Activated naive CD8-positive, alpha-beta T cell treated with anti-CD3 and anti-CD28 coated beads, Interleukin-2, amount 50 U/mL, for 24 hours (primary cell): Measurements from ENCODE around the gene SLIT2.
A peak's percentile ranks its signal among the peaks of the same experiment; 100 is the strongest.

Source experiments
- ATAC-seq: fragments of 150-1000 bp; cut with Tn5 transposase; one replicate; pipeline ENCODE4 v1.10.0; 2021
- DNase-seq: peaks from one replicate; pipeline ENCODE4 v3.0.0; 2021
- H3K27ac Mint-ChIP-seq: one replicate; pipeline ENCODE4 v1.8.0; 2021; ENCODE audit warnings: mild to moderate bottlenecking, mixed read lengths
- H3K27me3 Mint-ChIP-seq: one replicate; pipeline ENCODE4 v1.8.0; 2021; ENCODE audit warnings: mixed read lengths
- H3K36me3 Mint-ChIP-seq: one replicate; pipeline ENCODE4 v1.8.0; 2021; ENCODE audit warnings: low read depth, mixed read lengths
- H3K4me1 Mint-ChIP-seq: one replicate; pipeline ENCODE4 v1.8.0; 2021; ENCODE audit warnings: mixed read lengths
- H3K4me3 Mint-ChIP-seq: one replicate; pipeline ENCODE4 v1.8.0; 2021; ENCODE audit warnings: mild to moderate bottlenecking, moderate library complexity, mixed read lengths
- H3K9me3 Mint-ChIP-seq: one replicate; pipeline ENCODE4 v1.8.0; 2021; ENCODE audit warnings: mixed read lengths

The SLIT2 gene

DNA sequence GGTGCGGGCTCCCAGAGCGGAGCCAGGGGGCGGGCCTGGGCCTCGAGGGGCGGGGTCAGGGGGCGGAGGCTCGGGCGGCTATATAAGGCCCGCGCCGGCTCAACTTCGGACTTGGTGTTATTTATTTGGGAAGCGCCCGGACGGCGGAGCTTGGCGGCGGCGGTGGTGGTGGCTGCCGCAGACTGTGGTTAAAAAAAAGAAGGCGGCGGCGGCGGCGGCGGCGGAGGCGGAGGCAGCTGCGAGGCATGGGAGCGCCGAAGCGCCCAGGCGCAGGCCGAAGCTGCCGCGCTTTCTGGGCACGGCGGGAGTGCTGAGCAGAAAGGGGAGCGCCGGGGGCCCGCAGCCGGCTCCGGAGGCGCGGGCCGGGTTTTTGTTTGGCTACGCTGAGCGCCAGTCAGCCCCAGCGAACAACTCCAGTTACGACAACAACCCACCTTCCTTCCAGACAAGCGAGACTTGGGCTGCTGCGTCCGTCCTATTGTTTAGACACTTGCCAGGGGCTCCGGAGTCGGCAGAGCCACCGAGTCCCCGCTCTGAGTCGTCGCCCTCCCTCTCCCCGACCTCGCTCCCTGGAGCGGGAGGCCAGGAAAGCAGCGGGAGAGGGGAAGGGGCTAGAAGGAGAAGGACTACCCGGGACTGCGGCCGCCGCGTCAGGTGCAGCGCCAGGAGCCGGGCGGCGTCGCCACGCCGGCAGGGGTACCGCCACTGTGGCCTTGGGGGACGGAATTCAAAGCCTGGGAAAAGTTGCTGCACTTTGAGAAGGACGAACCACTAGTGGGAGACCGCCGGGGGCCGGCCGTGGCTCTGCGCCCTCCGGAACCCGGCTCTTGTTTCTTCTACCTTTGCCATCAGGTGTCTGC, at the start of gene SLIT2:
Gene SLIT2 (plus strand): TSS at position 110 of the 860 bp plus-strand sequence. CDS start 1,911 bp downstream, outside the sequence.
- DNase-seq = peak; percentile 31
- H3K27me3 Mint-ChIP-seq = peaks cover 53% of the 10 kb centered on the region
- H3K4me3 Mint-ChIP-seq = peak within 1 kb of the TSS; percentile 46
- no peaks in the 10 kb centered on the region for H3K36me3 Mint-ChIP-seq
- H3K4me1 Mint-ChIP-seq = peaks cover 7% of the 10 kb centered on the region
- no peak within 1 kb of the TSS for H3K27ac Mint-ChIP-seq
- H3K9me3 Mint-ChIP-seq = no peaks in the 10 kb centered on the region
- peak; percentile 56 for ATAC-seq

- no peaks in the 10 kb centered on the region for H3K4me1 Mint-ChIP-seq
- H3K9me3 Mint-ChIP-seq = peaks cover 12% of the 10 kb centered on the region
- H3K27me3 Mint-ChIP-seq = no peaks in the 10 kb centered on the region
- ATAC-seq (no peak), DNase-seq (no peak)
- no peaks in the 10 kb centered on the region for H3K36me3 Mint-ChIP-seq
- no peak overlapping the region for H3K27ac Mint-ChIP-seq
- no peak overlapping the region for H3K4me3 Mint-ChIP-seq
These were observed 48.2 kb upstream of the SLIT2 start for GRCh38 chr4:20203508-20203907.

GRCh38 chr4:20217521-20217920, 34.2 kb upstream of the SLIT2 start:
- ATAC-seq (no peak), DNase-seq (no peak)
- Mint-ChIP-seq H3K36me3 (no peaks in the 10 kb centered on the region), H3K27me3 (no peaks in the 10 kb centered on the region), H3K9me3 (peaks cover 7% of the 10 kb centered on the region), H3K27ac (no peak overlapping the region), H3K4me1 (no peaks in the 10 kb centered on the region), H3K4me3 (no peak overlapping the region)

GRCh38 chr4:20217951-20218350, 33.8 kb upstream of the SLIT2 start:
- no peak for DNase-seq
- Mint-ChIP-seq H3K9me3 (peaks cover 8% of the 10 kb centered on the region), H3K27ac (no peak overlapping the region), H3K27me3 (no peaks in the 10 kb centered on the region), H3K4me3 (no peak overlapping the region), H3K4me1 (no peaks in the 10 kb centered on the region), H3K36me3 (no peaks in the 10 kb centered on the region)
- no peak for ATAC-seq

DNA sequence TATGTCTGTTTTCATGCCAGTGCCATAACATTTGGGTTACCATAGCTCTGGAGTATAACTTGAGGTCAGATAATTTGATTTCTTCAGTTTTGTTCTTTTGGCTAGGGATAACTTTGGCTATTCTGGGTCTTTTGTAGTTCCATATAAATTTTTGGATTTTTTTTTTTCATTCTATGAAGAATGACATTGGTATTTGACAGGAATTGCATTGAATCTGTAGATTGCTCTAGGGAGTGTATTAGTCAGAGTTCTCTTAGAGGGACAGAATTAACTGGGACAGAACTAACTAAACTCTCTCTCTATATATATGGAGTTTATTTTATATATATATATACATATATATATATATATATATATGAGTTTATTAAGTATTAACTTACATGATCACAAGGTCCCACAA, 32.2 kb upstream of the SLIT2 start:
- H3K36me3 Mint-ChIP-seq = no peaks in the 10 kb centered on the region
- H3K9me3 Mint-ChIP-seq = peaks cover 24% of the 10 kb centered on the region
- H3K4me1 Mint-ChIP-seq = no peaks in the 10 kb centered on the region
- no peak for DNase-seq
- ATAC-seq = no peak
- no peaks in the 10 kb centered on the region for H3K27me3 Mint-ChIP-seq
- H3K27ac Mint-ChIP-seq = no peak overlapping the region
- no peak overlapping the region for H3K4me3 Mint-ChIP-seq

- H3K27ac Mint-ChIP-seq = no peak overlapping the region
- H3K4me3 Mint-ChIP-seq = no peak overlapping the region
- H3K36me3 Mint-ChIP-seq = no peaks in the 10 kb centered on the region
- DNase-seq (no peak), ATAC-seq (no peak)
- no peaks in the 10 kb centered on the region for H3K4me1 Mint-ChIP-seq
- H3K27me3 Mint-ChIP-seq = no peaks in the 10 kb centered on the region
- H3K9me3 Mint-ChIP-seq = peaks cover 7% of the 10 kb centered on the region
These were observed 13.7 kb upstream of the SLIT2 start for GRCh38 chr4:20237894-20238537.

DNA sequence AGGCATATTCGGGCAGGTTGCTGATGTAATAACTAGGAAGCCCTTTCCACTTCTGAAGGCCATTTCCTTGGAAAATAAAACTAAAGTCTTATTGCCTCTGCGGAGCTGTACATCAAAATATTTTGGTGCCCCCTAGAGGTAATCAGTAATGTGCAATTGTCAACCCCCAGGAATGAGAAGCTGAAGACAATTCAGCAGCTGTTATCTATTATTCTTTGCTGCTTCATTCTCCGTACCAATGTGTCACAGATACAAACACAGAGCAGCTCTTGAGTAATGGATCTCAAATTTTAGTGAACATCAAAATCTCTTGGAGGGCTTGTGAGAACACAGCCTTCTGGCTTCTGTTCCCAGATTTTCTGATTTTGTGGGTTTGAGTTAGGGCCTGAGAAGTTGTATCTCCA, 3.5 kb upstream of the SLIT2 start:
- peaks cover 26% of the 10 kb centered on the region for H3K27me3 Mint-ChIP-seq
- no peaks in the 10 kb centered on the region for H3K36me3 Mint-ChIP-seq
- peaks cover 3% of the 10 kb centered on the region for H3K9me3 Mint-ChIP-seq
- DNase-seq (no peak), ATAC-seq (no peak)
- H3K4me3 Mint-ChIP-seq = no peak overlapping the region
- H3K4me1 Mint-ChIP-seq = peaks cover 5% of the 10 kb centered on the region
- H3K27ac Mint-ChIP-seq = no peak overlapping the region

- Mint-ChIP-seq H3K4me3 (no peak overlapping the region), H3K4me1 (peaks cover 7% of the 10 kb centered on the region), H3K27me3 (peaks cover 38% of the 10 kb centered on the region), H3K9me3 (no peaks in the 10 kb centered on the region), H3K36me3 (no peaks in the 10 kb centered on the region), H3K27ac (no peak overlapping the region)
- DNase-seq (no peak), ATAC-seq (no peak)
These were observed 2.4 kb upstream of the SLIT2 start for GRCh38 chr4:20249333-20249732.

DNA sequence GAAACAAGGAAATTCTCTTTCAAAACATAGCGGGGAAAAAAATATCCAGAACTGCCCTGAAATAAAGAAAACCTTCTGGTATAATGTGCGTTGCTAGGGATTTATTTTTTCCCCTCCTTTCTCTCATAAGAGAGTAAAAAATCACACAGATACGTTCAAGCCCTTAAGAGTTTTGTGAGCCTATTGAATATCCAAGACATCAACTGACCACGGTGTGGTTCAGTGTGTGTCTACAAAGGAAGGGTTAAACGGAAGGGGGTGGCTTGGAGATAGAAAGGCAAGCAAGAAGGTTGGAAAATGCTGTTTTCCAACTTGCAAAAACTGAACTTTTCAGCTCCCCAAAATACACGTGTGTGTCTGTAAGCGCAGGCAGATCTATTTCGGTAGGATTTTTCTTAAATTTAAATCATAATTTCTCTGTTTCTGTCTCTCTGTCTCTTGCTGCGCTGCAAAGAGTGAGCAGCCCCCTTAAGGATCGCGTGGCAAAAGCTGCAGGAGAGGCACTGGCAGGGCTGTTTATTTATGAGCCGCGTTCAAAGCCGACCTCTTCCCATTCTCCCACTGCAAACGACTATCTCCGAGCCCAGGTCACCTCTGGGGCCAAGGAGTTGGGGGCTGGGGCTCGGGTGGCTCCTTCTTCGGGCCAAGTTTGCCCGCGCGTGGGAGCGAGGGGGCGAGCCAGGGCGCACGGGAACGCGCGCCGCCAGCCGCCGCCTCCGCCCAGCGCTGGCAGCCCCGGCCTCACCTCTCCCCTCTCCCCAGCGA, 492 bp upstream of the SLIT2 start:
- ATAC-seq (no peak), DNase-seq (no peak)
- no peak overlapping the region for H3K27ac Mint-ChIP-seq
- H3K4me1 Mint-ChIP-seq = peaks cover 7% of the 10 kb centered on the region
- H3K4me3 Mint-ChIP-seq = no peak overlapping the region
- H3K36me3 Mint-ChIP-seq = no peaks in the 10 kb centered on the region
- no peaks in the 10 kb centered on the region for H3K9me3 Mint-ChIP-seq
- H3K27me3 Mint-ChIP-seq = peaks cover 53% of the 10 kb centered on the region

GRCh38 chr4:20252656-20253282, 1.1 kb downstream of the SLIT2 start:
- H3K9me3 Mint-ChIP-seq = no peaks in the 10 kb centered on the region
- H3K4me1 Mint-ChIP-seq = peaks cover 7% of the 10 kb centered on the region
- ATAC-seq = no peak
- DNase-seq = no peak
- peaks cover 55% of the 10 kb centered on the region for H3K27me3 Mint-ChIP-seq
- no peak overlapping the region for H3K27ac Mint-ChIP-seq
- H3K36me3 Mint-ChIP-seq = no peaks in the 10 kb centered on the region
- peak overlapping the region; percentile 46 for H3K4me3 Mint-ChIP-seq

GRCh38 chr4:20253283-20253734, 1.6 kb downstream of the SLIT2 start:
- no peak overlapping the region for H3K4me3 Mint-ChIP-seq
- H3K36me3 Mint-ChIP-seq = no peaks in the 10 kb centered on the region
- no peak for DNase-seq
- peaks cover 57% of the 10 kb centered on the region for H3K27me3 Mint-ChIP-seq
- H3K4me1 Mint-ChIP-seq = peaks cover 7% of the 10 kb centered on the region
- no peak overlapping the region for H3K27ac Mint-ChIP-seq
- H3K9me3 Mint-ChIP-seq = no peaks in the 10 kb centered on the region
- no peak for ATAC-seq

- H3K27ac Mint-ChIP-seq = no peak overlapping the region
- no peak for DNase-seq
- no peak overlapping the region for H3K4me3 Mint-ChIP-seq
- no peak for ATAC-seq
- H3K27me3 Mint-ChIP-seq = peaks cover 57% of the 10 kb centered on the region
- no peaks in the 10 kb centered on the region for H3K36me3 Mint-ChIP-seq
- H3K4me1 Mint-ChIP-seq = peaks cover 7% of the 10 kb centered on the region
- no peaks in the 10 kb centered on the region for H3K9me3 Mint-ChIP-seq
These were observed 2.2 kb downstream of the SLIT2 start for GRCh38 chr4:20253735-20254409.

DNA sequence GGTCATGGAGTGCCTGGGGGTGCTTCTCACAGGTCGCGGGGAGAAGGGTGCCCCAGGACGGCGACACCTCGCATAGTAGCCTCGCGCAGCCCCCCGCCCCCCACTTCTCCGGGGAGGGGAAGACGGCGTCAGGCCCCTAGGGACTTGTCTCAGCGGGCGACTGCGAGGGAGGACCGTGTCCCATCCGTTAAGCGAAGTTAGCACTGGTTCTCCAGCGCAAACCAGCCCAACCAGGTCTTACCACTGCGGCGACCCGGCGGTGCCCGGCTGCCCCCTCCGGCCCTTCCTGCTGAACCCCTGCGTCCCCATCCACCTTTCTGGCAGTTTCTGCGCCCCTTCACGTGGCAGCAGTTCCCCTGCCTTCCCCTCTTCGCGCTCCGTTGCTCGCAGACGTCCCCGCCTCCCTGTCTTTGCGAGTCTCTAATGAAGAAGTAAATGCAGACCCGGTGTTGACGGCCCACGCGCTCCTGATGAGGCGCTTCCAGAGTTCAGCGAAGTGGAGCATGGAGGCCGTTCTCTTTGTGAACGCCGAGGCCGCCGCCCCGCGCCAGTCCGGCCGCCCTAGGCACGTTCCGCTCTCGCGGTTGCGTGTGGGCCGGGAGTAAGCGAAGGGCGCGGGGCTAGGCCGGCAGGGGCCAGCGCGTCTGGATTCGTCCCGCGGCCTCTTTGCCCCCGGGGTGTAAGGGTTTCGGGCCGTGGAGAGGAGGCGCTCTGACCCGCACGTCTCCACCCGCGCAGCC, 3.0 kb downstream of the SLIT2 start:
- DNase-seq (no peak), ATAC-seq (no peak)
- Mint-ChIP-seq H3K4me1 (peaks cover 7% of the 10 kb centered on the region), H3K4me3 (no peak overlapping the region), H3K27ac (no peak overlapping the region), H3K36me3 (no peaks in the 10 kb centered on the region), H3K27me3 (peaks cover 54% of the 10 kb centered on the region), H3K9me3 (no peaks in the 10 kb centered on the region)
